GM19467 (cell line): ENCODE results near the gene MRPL51.
A peak's percentile ranks its signal among the peaks of the same experiment; 100 is the strongest.
"Not testable (repeated sequence)": the region's sequence is repeated elsewhere in the genome, so short reads cannot be mapped to it uniquely, and the experiment has no call there.

Source experiments
- ATAC-seq: cut with Tn5 transposase; IDR thresholded peaks from one replicate; pipeline ENCODE4 v1.9.1; 2021; ENCODE audit warnings: mild to moderate bottlenecking, moderate library complexity; ENCODE audit not compliant: unreplicated experiment

The MRPL51 gene

GRCh38 chr12:6489449-6489848 lies 3.6 kb downstream of the MRPL51 start:
- no peak for ATAC-seq

GRCh38 chr12:6488240-6488639 lies 4.8 kb downstream of the MRPL51 start:
- no peak for ATAC-seq

- no peak for ATAC-seq
Measured at GRCh38 chr12:6478416-6478815, 14.6 kb downstream of the MRPL51 start.

GRCh38 chr12:6477601-6478377 lies 15.3 kb downstream of the MRPL51 start:
- not testable (repeated sequence) for ATAC-seq

- ATAC-seq, result no peak
Measured at GRCh38 chr12:6476489-6476888, 16.6 kb downstream of the MRPL51 start.

GRCh38 chr12:6475233-6475975 lies 17.7 kb downstream of the MRPL51 start:
- not testable (repeated sequence) for ATAC-seq

GRCh38 chr12:6472491-6472890 lies 20.6 kb downstream of the MRPL51 start:
- no peak for ATAC-seq

GRCh38 chr12:6471989-6472360 lies 21.1 kb downstream of the MRPL51 start:
- ATAC-seq, result no peak

GRCh38 chr12:6470375-6471163 lies 22.5 kb downstream of the MRPL51 start, which contains the start of gene VAMP1:
Gene VAMP1, minus strand, starts transcription at chr12:6470677. Its CDS starts 146 bp downstream, at chr12:6470531.
- ATAC-seq, result peak; percentile 77

GRCh38 chr12:6469609-6470374 lies 23.3 kb downstream of the MRPL51 start:
- no peak for ATAC-seq

- ATAC-seq, result no peak
Measured at GRCh38 chr12:6469092-6469491, 24.0 kb downstream of the MRPL51 start.

GRCh38 chr12:6468283-6468575 lies 24.8 kb downstream of the MRPL51 start:
- ATAC-seq, result no peak

- ATAC-seq, result not testable (repeated sequence)
Measured at GRCh38 chr12:6467571-6468282, 25.3 kb downstream of the MRPL51 start.

GRCh38 chr12:6466751-6467150 lies 26.3 kb downstream of the MRPL51 start:
- ATAC-seq, result not testable (repeated sequence)

GRCh38 chr12:6466184-6466573 lies 26.9 kb downstream of the MRPL51 start:
- no peak for ATAC-seq

GRCh38 chr12:6465467-6466183 lies 27.4 kb downstream of the MRPL51 start:
- ATAC-seq, result no peak

GRCh38 chr12:6464531-6464930 lies 28.5 kb downstream of the MRPL51 start:
- ATAC-seq, result no peak

GRCh38 chr12:6463858-6464257 lies 29.2 kb downstream of the MRPL51 start:
- no peak for ATAC-seq

GRCh38 chr12:6463216-6463615 lies 29.8 kb downstream of the MRPL51 start:
- ATAC-seq, result no peak
